Adrenal gland (tissue), 12 donors: ENCODE measurements around the gene PLA2G2F. TPM values are rescaled to one million over a fixed set of nuclear protein-coding genes. Genes with fewer than 3 reads are reported as not detected.

Experiments
- DNase-seq, 7 donors: peaks; one replicate each; pipeline ENCODE4 v3.0.0-alpha.2; 2019 to 2020
- H3K27ac ChIP-seq, 5 donors: fragments of 200-600 bp; sonication (generic) in 4 of 5; 1 replicate in 3 of 5; 2 replicates in 2 of 5; pipeline versions ENCODE4 v1.5.1 to v1.8.0; 2016 to 2020; ENCODE audit warnings: mild to moderate bottlenecking in 1 of 5
- H3K27me3 ChIP-seq: fragments of 200-600 bp; 2 replicates; pipeline ENCODE4 v1.8.0; 2021
- H3K36me3 ChIP-seq, 2 donors: fragments of 200-600 bp; replicated peaks in 1 of 2; 1 replicate in 1 of 2; 2 replicates in 1 of 2; pipeline versions ENCODE4 v1.5.1 to v1.8.0; 2018 to 2022
- H3K4me1 ChIP-seq, 2 donors: fragments of 200-600 bp; replicated peaks in 1 of 2; 1 replicate in 1 of 2; 2 replicates in 1 of 2; pipeline versions ENCODE4 v1.5.1 to v1.8.0; 2018 to 2021
- H3K4me3 ChIP-seq, 4 donors: fragments of 200-600 bp; sonication (generic) in 3 of 4; one replicate each; pipeline ENCODE4 v1.5.1; 2016 to 2018
- H3K9me3 ChIP-seq, 3 donors: fragments of 200-600 bp; sonication (generic) in 1 of 3; replicated peaks in 1 of 3; 1 replicate in 2 of 3; 2 replicates in 1 of 3; pipeline versions ENCODE4 v1.5.1 to v1.8.0; 2016 to 2021
- POLR2A ChIP-seq, 2 donors: fragments of 450-650 bp; IDR thresholded peaks; one replicate each; pipeline ENCODE4 v1.6.1; 2017; ENCODE audit warnings: antibody characterized with exemption in 2 of 2, mild to moderate bottlenecking in 2 of 2, moderate library complexity in 1 of 2
- WGBS, 4 donors: extraction: QIAGEN DNeasy Blood & Tissue Kit in 2 of 4; methylation state at CpG; one replicate each; pipeline versions ENCODE4 v1.1.5 to v1.1.7; 2013 to 2017; 5-methylcytosine and 5-hydroxymethylcytosine counted together
- intact Hi-C, 2 donors: fragments of 100-400 bp; cut with DNase I; formaldehyde crosslinking; loops; one replicate each; pipeline versions ENCODE4 v1.14.1 to v1.15.0; 2022 to 2023
- polyA plus RNA-seq, 3 donors: library from polyadenylated mRNA; stranded (reverse); fragments of 200-250 nt in 2 of 3; fragments of 350-450 nt in 1 of 3; fragmentation: Illumina TruSeq in 1 of 3; extraction: RNeasy Lipid Tissue Mini Kit (QIAGEN cat#74804) in 1 of 3; gene quantifications; one replicate each; pipeline ENCODE4 v1.2.3, GENCODE V29; 2013 to 2014
- total RNA-seq, 9 donors: library from RNA; depleted of rRNA in 4 of 9; stranded (reverse); fragments of >200 nt in 4 of 9; fragments of 120-200 nt in 1 of 9; fragmentation: NEBNext Ultra II Directional in 1 of 9; extraction: Animal tissue kit (Norgen Biotek cat#: 25700) in 1 of 9; gene quantifications; one replicate each; pipeline versions ENCODE4 v1.1.0 to v1.2.4, GENCODE V29; 2013 to 2023
- TF ChIP-seq, protein P1 (sequence below), 6 experiments: fragments of 450-650 bp in 4 of 6; fragments of 200-600 bp in 2 of 6; sonication (generic) in 1 of 6; IDR thresholded peaks; 1 replicate in 5 of 6; 2 replicates in 1 of 6; pipeline versions ENCODE4 v1.5.1 to v1.8.0; 2016 to 2021; ENCODE audit warnings: antibody characterized with exemption in 6 of 6, mild to moderate bottlenecking in 2 of 6, moderate library complexity in 1 of 6
- donor health status: healthy with polysubstance abuse.
- donor health status: Bipolar disorder and iron deficiency.
- donor health status: DM: yes; HTN: yes; CAD: no.
- donor health status: DM: no; HTN: no; CAD: no.
- donor health status: DM: no; HTN: no; CAD: no.
- donor health status: DM: yes; HTN: yes; CAD: no.

The PLA2G2F gene
- total and polyA plus RNA-seq, 12 donors = 0.08 TPM; not detected in 11

DNA sequence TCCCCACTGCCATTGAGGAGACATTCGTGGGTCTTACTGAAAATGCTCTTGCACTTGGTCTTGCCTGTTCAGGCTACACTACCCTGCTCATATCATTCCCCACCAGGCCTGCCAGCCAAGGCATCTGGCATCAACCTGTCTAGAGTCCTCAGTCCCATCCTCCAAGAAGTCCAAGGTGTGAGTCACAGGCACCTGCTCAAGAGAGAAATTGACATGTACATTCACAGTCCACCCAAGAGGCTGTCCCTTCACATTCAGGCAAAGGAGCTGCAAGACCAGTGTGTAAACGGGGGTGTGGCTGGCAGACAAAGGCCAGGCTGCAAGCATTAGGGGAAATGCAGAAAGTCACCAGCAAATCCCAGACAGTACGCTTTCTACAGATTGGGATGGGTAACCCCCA, 60.3 kb downstream of the PLA2G2F start:
- Histone ChIP-seq H3K4me3 (no peak overlapping the region), H3K36me3 (no peaks in the 10 kb centered on the region), H3K27ac (no peak overlapping the region), H3K27me3 (no peaks in the 10 kb centered on the region), H3K9me3 (no peaks in the 10 kb centered on the region), H3K4me1 (peaks cover 0 to 6% of the 10 kb centered on the region in 2 donors)
- no peak for DNase-seq
- WGBS, 4 donors = 53 to 79% (median 69%) methylated on average over 3 of the region's 3 CpGs
- TF ChIP-seq, protein P1, sequence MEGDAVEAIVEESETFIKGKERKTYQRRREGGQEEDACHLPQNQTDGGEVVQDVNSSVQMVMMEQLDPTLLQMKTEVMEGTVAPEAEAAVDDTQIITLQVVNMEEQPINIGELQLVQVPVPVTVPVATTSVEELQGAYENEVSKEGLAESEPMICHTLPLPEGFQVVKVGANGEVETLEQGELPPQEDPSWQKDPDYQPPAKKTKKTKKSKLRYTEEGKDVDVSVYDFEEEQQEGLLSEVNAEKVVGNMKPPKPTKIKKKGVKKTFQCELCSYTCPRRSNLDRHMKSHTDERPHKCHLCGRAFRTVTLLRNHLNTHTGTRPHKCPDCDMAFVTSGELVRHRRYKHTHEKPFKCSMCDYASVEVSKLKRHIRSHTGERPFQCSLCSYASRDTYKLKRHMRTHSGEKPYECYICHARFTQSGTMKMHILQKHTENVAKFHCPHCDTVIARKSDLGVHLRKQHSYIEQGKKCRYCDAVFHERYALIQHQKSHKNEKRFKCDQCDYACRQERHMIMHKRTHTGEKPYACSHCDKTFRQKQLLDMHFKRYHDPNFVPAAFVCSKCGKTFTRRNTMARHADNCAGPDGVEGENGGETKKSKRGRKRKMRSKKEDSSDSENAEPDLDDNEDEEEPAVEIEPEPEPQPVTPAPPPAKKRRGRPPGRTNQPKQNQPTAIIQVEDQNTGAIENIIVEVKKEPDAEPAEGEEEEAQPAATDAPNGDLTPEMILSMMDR (IDR thresholded peaks at IDR 0.05) = no peak
- TF ChIP-seq POLR2A (IDR thresholded peaks at IDR 0.05) = no peak
- intact Hi-C loops = loop anchor here in 1 of 2 donors (10.0 kb wide), 1 partner anchor 95 kb away; no protein-coding TSS in a partner anchor

DNA sequence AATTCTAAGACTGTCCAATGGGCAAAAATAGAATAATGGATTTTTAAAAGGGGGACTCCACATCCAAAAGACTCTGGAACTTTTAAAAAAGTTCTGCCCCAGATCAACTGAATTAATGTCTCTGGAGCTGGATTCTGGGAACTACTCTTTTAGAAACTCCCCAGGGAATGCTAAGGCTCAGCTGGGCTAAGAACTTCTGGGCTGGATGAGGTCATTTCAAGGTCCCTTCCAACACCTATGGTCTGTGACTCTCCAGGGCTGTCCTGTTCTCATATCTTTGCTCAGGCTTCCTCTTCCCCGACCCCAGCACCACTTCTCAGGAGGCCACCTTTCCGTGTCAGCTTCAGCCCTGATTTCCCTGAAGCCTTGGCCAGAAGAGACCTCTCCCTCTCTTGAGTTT, 60.7 kb downstream of the PLA2G2F start:
- Histone ChIP-seq H3K36me3 (no peaks in the 10 kb centered on the region), H3K9me3 (no peaks in the 10 kb centered on the region), H3K4me1 (peaks cover 0 to 2% of the 10 kb centered on the region in 2 donors), H3K4me3 (no peak overlapping the region), H3K27me3 (no peaks in the 10 kb centered on the region), H3K27ac (no peak overlapping the region)
- TF ChIP-seq POLR2A (IDR thresholded peaks at IDR 0.05) = no peak
- TF ChIP-seq, protein P1 (IDR thresholded peaks at IDR 0.05) = no peak
- 74 to 81% (median 74%) methylated on average over 2 of the region's 2 CpGs for WGBS, 4 donors
- intact Hi-C loops = loop anchor here in 1 of 2 donors (10.0 kb wide), 1 partner anchor 95 kb away; no protein-coding TSS in a partner anchor
- DNase-seq = no peak

Other genes starting within 250 kb of the PLA2G2F start
- not detected for gene PLA2G2E, start 215.7 kb upstream of the PLA2G2F start, total RNA-seq
- gene PLA2G2E, start 215.7 kb upstream of the PLA2G2F start, polyA plus RNA-seq = not detected
- gene PLA2G2A, start 159.7 kb upstream of the PLA2G2F start, total RNA-seq = 10 to 100 TPM in 2 of 9 donors, 1 to 10 TPM in 6, not detected in 1; 1.1 to 23.4 (median 3.0) TPM
- gene PLA2G2A, start 159.7 kb upstream of the PLA2G2F start, polyA plus RNA-seq = 10 to 100 TPM; 10.2 to 96.2 (median 19.7) TPM
- gene PLA2G5, start 69.1 kb upstream of the PLA2G2F start, total RNA-seq = 10 to 100 TPM in 1 of 9 donors, 1 to 10 TPM in 4, under 1 TPM in 4; 0.53 to 14.1 (median 1.3) TPM
- gene PLA2G5, start 69.1 kb upstream of the PLA2G2F start, polyA plus RNA-seq = 1 to 10 TPM; 1.1 to 5.4 (median 4.2) TPM
- gene PLA2G2D, start 19.8 kb upstream of the PLA2G2F start, total RNA-seq = not detected
- not detected for gene PLA2G2D, start 19.8 kb upstream of the PLA2G2F start, polyA plus RNA-seq
- gene UBXN10, start 46.8 kb downstream of the PLA2G2F start, total RNA-seq = 1 to 10 TPM in 8 of 9 donors, under 1 TPM in 1; 0.84 to 2.6 (median 1.8) TPM
- gene UBXN10, start 46.8 kb downstream of the PLA2G2F start, polyA plus RNA-seq = 1 to 10 TPM in 1 of 3 donors, under 1 TPM in 2; 0.64 to 1.7 (median 0.91) TPM
- under 1 TPM in 4 of 9 donors, not detected in 5; 0.11 to 0.39 (median 0.13) TPM for gene PLA2G2C, start 47.2 kb downstream of the PLA2G2F start, total RNA-seq
- under 1 TPM in 2 of 3 donors, not detected in 1; 0.07 to 0.08 TPM for gene PLA2G2C, start 47.2 kb downstream of the PLA2G2F start, polyA plus RNA-seq
- 1 to 10 TPM in 1 of 9 donors, under 1 TPM in 3, not detected in 5; 0.07 to 2.5 (median 0.60) TPM for gene VWA5B1, start 151.6 kb downstream of the PLA2G2F start, total RNA-seq
- 1 to 10 TPM in 1 of 3 donors, under 1 TPM in 2; 0.24 to 2.1 (median 0.26) TPM for gene VWA5B1, start 151.6 kb downstream of the PLA2G2F start, polyA plus RNA-seq